Measurements from ENCODE around the gene FASTK.
A peak's percentile ranks its signal among the peaks of the same experiment; 100 is the strongest.
"Not testable (repeated sequence)": the region's sequence is repeated elsewhere in the genome, so short reads cannot be mapped to it uniquely, and the experiment has no call there.

Gene FASTK

GRCh38 chr7:151046603-151047573, 33.7 kb downstream of the FASTK start:
- DNase-seq (ENCODE audit: low read depth in 2 of 2) = no peak

GRCh38 chr7:151045967-151046366, 34.6 kb downstream of the FASTK start:
- no peak for DNase-seq (ENCODE audit: low read depth in 2 of 2)

- DNase-seq (ENCODE audit: low read depth in 2 of 2) = no peak
Measured at GRCh38 chr7:151045262-151045661, 35.3 kb downstream of the FASTK start.

GRCh38 chr7:151043959-151044358, 36.6 kb downstream of the FASTK start:
- no peak for DNase-seq (ENCODE audit: low read depth in 2 of 2)

- not testable (repeated sequence) for DNase-seq (ENCODE audit: low read depth in 2 of 2)
Measured at GRCh38 chr7:151043449-151043848, 37.2 kb downstream of the FASTK start.

- no peak for DNase-seq (ENCODE audit: low read depth in 2 of 2)
Measured at GRCh38 chr7:151040616-151041375, 39.8 kb downstream of the FASTK start.

GRCh38 chr7:151039850-151040548, 40.6 kb downstream of the FASTK start:
- DNase-seq (ENCODE audit: low read depth in 2 of 2) = no peak

GRCh38 chr7:151038951-151039849, 41.4 kb downstream of the FASTK start:
- DNase-seq (ENCODE audit: low read depth in 2 of 2) = peak in 1 of 2 donors; percentile 35

GRCh38 chr7:151035902-151036301, 44.7 kb downstream of the FASTK start:
- no peak for DNase-seq (ENCODE audit: low read depth in 2 of 2)

GRCh38 chr7:151035026-151035717, 45.4 kb downstream of the FASTK start:
- DNase-seq (ENCODE audit: low read depth in 2 of 2) = no peak

- no peak for DNase-seq (ENCODE audit: low read depth in 2 of 2)
Measured at GRCh38 chr7:151034312-151035025, 46.1 kb downstream of the FASTK start.

- no peak for DNase-seq (ENCODE audit: low read depth in 2 of 2)
Measured at GRCh38 chr7:151033864-151034249, 46.8 kb downstream of the FASTK start.

- no peak for DNase-seq (ENCODE audit: low read depth in 2 of 2)
Measured at GRCh38 chr7:151032936-151033863, 47.4 kb downstream of the FASTK start.

- DNase-seq (ENCODE audit: low read depth in 2 of 2) = no peak
Measured at GRCh38 chr7:151031011-151031410, 49.6 kb downstream of the FASTK start.

GRCh38 chr7:151028948-151029501, 51.6 kb downstream of the FASTK start:
- DNase-seq (ENCODE audit: low read depth in 2 of 2) = no peak

GRCh38 chr7:151028131-151028947, 52.3 kb downstream of the FASTK start, which contains the start of gene ABCB8:
ABCB8 (plus strand) TSS chr7:151028450; CDS start chr7:151028516, 66 bp downstream.
- peak; percentile 94 to 95 for DNase-seq (ENCODE audit: low read depth in 2 of 2)

GRCh38 chr7:151027728-151028130, 52.9 kb downstream of the FASTK start:
- DNase-seq (ENCODE audit: low read depth in 2 of 2) = not testable (repeated sequence)

Data from stimulated activated CD4-positive, alpha-beta T cell treated with anti-CD3 and anti-CD28 coated beads, Interleukin-1b, Interleukin-23, amount 100 ng/mL, for 1 hour (primary cell).